Hypothalamus (tissue), 51 donors: ENCODE data around the gene DEF6.

Source experiments
- DNase-seq, 51 donors: peaks; one replicate each; lab custom pipeline; 2025; lab: John Stamatoyannopoulos, UW

Gene DEF6

GRCh38 chr6:35367646-35368037 is 70.0 kb downstream of the DEF6 start:
- no peak for DNase-seq

DNA sequence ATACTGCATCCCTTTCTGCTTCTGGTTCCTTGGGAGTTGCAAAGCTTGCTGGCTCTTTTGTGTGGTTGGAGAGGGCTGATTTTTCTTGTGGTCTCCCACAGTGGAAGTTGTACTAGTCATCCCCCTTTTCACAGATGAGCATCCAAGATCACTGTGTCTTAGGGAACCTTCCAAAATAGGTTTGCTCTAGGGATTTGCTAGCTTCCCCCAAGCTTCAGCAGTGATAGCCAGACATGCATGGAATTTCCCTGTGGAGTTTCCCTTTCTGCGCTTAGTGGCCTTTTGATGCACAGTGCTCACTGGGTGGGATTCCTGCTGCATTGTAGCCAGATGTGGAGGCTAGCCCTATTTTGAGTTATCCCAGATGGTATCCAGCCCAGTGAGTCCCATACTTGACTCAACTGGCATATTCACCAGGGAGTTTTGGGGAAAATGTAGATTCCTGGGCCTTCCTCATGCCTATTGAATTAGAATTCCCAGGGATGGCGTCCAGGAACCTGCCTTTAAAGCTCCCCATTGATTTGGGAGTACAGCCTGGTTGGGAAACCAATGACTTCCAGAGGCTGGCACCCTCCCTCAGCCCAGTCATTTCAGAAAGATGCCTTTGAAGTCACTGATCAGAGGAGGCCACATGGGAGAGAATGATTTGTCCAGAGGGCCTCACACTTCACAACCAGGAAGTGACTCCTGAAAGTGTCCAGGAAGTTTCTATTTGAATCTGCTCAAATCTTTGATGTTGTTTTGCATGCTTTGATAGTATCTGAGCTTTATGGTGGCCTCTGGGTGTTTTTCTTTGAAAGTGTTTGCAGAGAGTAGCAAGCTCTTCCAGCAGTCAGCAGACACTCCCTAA is 70.6 kb downstream of the DEF6 start:
- DNase-seq, result no peak

DNA sequence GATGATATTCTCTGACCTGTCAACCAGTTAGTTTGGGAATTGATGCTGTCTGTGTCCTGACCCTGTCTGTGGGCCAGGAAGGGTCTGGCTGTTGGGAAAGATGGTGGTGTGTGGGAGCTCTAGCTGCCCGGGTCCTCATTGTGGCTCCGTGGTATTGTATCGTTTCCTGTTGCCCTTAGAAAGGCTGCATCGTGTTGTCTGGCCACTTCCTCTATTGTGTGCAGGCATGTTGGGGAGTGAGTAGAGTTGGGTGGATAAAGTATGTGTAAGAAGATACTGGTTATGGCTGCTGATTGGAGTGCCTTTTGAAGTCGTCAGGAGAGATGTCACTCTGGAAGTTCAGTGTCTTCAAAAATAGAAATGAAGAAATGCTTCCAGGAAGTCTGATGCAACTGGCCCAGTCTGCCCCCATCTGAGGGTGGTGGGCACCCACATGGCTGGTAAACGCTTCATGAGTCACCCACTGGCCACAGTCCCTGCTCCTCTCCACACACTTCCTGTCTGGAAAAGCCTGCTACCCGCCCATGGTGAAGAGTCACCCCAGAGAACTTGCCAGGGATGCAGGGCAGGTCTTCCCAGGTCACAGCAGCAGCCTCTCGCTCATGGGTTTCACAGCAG is 72.6 kb downstream of the DEF6 start:
- DNase-seq, result peak in 25 of 51 donors; percentile 9 to 76 (median 43)

DNA sequence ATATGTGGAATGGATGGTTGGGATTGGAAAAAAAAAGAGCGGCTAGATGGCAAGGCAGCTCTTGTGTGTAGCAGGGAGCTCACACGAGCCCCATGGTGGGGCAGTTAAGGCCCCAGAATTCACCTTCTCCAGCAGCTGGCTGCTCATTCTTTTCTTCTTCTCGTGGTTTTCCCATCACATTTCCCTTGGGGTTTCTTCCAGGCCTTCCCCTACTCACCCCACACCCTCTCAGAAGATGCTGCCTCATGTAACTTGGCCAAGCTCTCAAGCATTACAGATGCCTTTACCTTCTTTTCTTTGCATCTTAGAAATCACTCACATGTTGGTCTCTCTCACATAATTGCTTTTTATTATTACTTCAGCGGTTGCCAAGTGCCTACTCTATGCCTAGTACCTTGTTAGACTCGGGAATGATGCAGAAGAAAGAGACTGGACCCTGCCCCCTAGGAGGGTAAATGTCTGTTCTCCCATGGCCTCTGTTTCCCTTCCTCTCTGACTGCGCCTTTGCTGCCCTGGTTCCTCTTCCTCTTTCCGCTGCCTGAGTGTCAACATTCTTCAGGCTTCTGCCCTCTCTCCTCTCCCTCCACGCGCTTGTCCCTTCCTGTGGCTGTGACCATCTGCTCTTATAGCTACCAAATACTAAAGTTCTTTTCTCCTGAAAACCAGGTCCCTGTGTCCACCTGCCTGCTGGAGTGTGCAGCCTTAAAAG is 73.3 kb downstream of the DEF6 start:
- peak in 10 of 51 donors; percentile 6 to 31 (median 26) for DNase-seq
